ENCODE results near the gene CNN1.

GRCh38 chr19:11574689-11575088 is 36.0 kb downstream of the CNN1 start:
- TF ChIP-seq, protein P1, sequence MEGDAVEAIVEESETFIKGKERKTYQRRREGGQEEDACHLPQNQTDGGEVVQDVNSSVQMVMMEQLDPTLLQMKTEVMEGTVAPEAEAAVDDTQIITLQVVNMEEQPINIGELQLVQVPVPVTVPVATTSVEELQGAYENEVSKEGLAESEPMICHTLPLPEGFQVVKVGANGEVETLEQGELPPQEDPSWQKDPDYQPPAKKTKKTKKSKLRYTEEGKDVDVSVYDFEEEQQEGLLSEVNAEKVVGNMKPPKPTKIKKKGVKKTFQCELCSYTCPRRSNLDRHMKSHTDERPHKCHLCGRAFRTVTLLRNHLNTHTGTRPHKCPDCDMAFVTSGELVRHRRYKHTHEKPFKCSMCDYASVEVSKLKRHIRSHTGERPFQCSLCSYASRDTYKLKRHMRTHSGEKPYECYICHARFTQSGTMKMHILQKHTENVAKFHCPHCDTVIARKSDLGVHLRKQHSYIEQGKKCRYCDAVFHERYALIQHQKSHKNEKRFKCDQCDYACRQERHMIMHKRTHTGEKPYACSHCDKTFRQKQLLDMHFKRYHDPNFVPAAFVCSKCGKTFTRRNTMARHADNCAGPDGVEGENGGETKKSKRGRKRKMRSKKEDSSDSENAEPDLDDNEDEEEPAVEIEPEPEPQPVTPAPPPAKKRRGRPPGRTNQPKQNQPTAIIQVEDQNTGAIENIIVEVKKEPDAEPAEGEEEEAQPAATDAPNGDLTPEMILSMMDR (IDR thresholded peaks at IDR 0.05) = no peak
- no peak for TF ChIP-seq POLR2A (IDR thresholded peaks at IDR 0.05)
- TF ChIP-seq EP300 (IDR thresholded peaks at IDR 0.05) = no peak
- no peak for TF ChIP-seq POLR2AphosphoS5 (IDR thresholded peaks at IDR 0.05)
